Left ventricle myocardium inferior (tissue), 1 donor: Measurements from ENCODE around the gene NRG2. TPM values are rescaled to one million over a fixed set of nuclear protein-coding genes. Genes with fewer than 3 reads are reported as not detected.

Source experiments
- DNase-seq: peaks from one replicate; pipeline ENCODE4 v3.0.0-alpha.2; 2020
- H3K27ac ChIP-seq: fragments of 200-600 bp; replicated peaks from 2 replicates; pipeline ENCODE4 v1.8.0; 2021
- H3K27me3 ChIP-seq: fragments of 200-600 bp; 2 replicates; pipeline ENCODE4 v1.8.0; 2021; ENCODE audit warnings: low read depth
- H3K36me3 ChIP-seq: fragments of 200-600 bp; 2 replicates; pipeline ENCODE4 v1.8.0; 2021
- H3K4me1 ChIP-seq: fragments of 200-600 bp; 2 replicates; pipeline ENCODE4 v1.8.0; 2021
- H3K4me3 ChIP-seq: fragments of 200-600 bp; 2 replicates; pipeline ENCODE4 v1.8.0; 2021; ENCODE audit warnings: mild to moderate bottlenecking, moderate library complexity
- H3K9me3 ChIP-seq: fragments of 200-600 bp; replicated peaks from 2 replicates; pipeline ENCODE4 v1.8.0; 2021
- CTCF ChIP-seq: fragments of 200-600 bp; IDR thresholded peaks from 2 replicates; pipeline ENCODE4 v1.8.0; 2021; ENCODE audit warnings: antibody characterized with exemption, mild to moderate bottlenecking, borderline replicate concordance
- intact Hi-C: fragments of 100-400 bp; cut with micrococcal nuclease; formaldehyde crosslinking; loops from one replicate; pipeline ENCODE4 v1.11.0; 2022
- total RNA-seq: library from RNA; stranded (reverse); fragmentation: NEBNext Ultra II Directional; extraction: Animal tissue kit (Norgen Biotek cat#: 25700); gene quantifications from one replicate; pipeline ENCODE4 v1.2.1, GENCODE V29; 2021
- donor health status: DM: no; HTN: yes; CAD: no; lungs with severe emphysema.

Gene NRG2
- total RNA-seq, 1 donor from 2014 or later: 3.1 TPM

- Histone ChIP-seq H3K36me3 (no peaks in the 10 kb centered on the region), H3K27ac (no peak overlapping the region), H3K4me3 (no peak overlapping the region), H3K9me3 (peaks cover 8% of the 10 kb centered on the region), H3K27me3 (peaks cover 39% of the 10 kb centered on the region), H3K4me1 (no peaks in the 10 kb centered on the region)
- intact Hi-C loops: no loop called here
- DNase-seq: no peak
- no peak for TF ChIP-seq CTCF
Measured at GRCh38 chr5:139831624-139832023, 211.5 kb downstream of the NRG2 start.

GRCh38 chr5:139829471-139829870 lies 213.6 kb downstream of the NRG2 start:
- intact Hi-C loops: no loop called here
- DNase-seq: no peak
- Histone ChIP-seq H3K27ac (no peak overlapping the region), H3K4me1 (no peaks in the 10 kb centered on the region), H3K36me3 (no peaks in the 10 kb centered on the region), H3K9me3 (peaks cover 8% of the 10 kb centered on the region), H3K4me3 (no peak overlapping the region), H3K27me3 (peaks cover 19% of the 10 kb centered on the region)
- no peak for TF ChIP-seq CTCF

GRCh38 chr5:139828207-139828895 lies 214.7 kb downstream of the NRG2 start:
- Histone ChIP-seq H3K9me3 (peaks cover 8% of the 10 kb centered on the region), H3K27ac (no peak overlapping the region), H3K4me3 (no peak overlapping the region), H3K27me3 (peaks cover 8% of the 10 kb centered on the region), H3K4me1 (no peaks in the 10 kb centered on the region), H3K36me3 (no peaks in the 10 kb centered on the region)
- no peak for TF ChIP-seq CTCF
- intact Hi-C loops: no loop called here
- no peak for DNase-seq

GRCh38 chr5:139825690-139826089 lies 217.4 kb downstream of the NRG2 start:
- TF ChIP-seq CTCF: no peak
- Histone ChIP-seq H3K36me3 (no peaks in the 10 kb centered on the region), H3K27ac (no peak overlapping the region), H3K4me1 (no peaks in the 10 kb centered on the region), H3K27me3 (no peaks in the 10 kb centered on the region), H3K4me3 (no peak overlapping the region), H3K9me3 (peaks cover 8% of the 10 kb centered on the region)
- DNase-seq: no peak
- intact Hi-C loops: no loop called here

DNA sequence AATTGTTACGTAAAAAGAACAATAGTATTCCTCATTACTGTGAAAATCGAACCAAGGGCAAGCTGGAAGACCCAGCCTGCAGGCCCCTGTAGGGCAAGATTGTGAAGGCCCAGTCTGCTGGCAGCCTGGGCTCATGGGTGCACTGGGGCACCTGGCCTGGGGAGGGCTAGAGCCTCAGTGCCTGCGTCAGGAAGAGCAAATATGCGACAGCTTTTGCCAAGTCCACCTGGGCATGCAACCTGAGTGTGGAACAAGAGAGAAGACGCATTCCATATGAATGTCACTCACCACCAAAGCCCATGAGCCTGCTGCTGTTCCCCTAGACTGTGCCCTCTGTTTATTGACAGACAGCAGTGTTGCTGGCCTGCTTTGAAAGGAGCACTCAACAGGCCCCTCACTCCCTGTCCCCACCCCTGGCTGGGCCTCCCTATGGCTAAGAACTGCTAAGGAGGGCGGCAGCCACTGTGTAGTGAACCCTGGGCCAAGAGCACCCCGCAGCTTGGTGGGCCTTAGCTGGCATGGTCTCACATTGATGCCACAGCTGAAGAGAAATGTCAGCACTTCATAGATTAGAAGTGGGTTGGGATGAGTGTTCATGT lies 219.2 kb downstream of the NRG2 start:
- Histone ChIP-seq H3K27ac (no peak overlapping the region), H3K4me1 (no peaks in the 10 kb centered on the region), H3K36me3 (no peaks in the 10 kb centered on the region), H3K9me3 (peaks cover 6% of the 10 kb centered on the region), H3K27me3 (no peaks in the 10 kb centered on the region), H3K4me3 (no peak overlapping the region)
- intact Hi-C loops: no loop called here
- TF ChIP-seq CTCF: no peak
- no peak for DNase-seq
